ENCODE data around the gene CFAP68. TPM values are rescaled to one million over a fixed set of nuclear protein-coding genes. Genes with fewer than 3 reads are reported as not detected.

CFAP68 gene
- total RNA-seq, 4 donors from 2014 or later: 26.2 to 45.2 (median 29.1) TPM

Other genes with a start within 250 kb of the CFAP68 start
- gene PPP2R1B, start 113.2 kb upstream of the CFAP68 start, total RNA-seq: 10 to 100 TPM; 18.7 to 22.4 (median 20.7) TPM
- 10 to 100 TPM; 24.4 to 38.1 (median 29.0) TPM for gene ALG9, start 8.0 kb upstream of the CFAP68 start, total RNA-seq
- 1 to 10 TPM; 2.9 to 6.2 (median 4.1) TPM for gene FDXACB1, start 376 bp upstream of the CFAP68 start, total RNA-seq
- 100 to 1,000 TPM; 130 to 209 (median 200) TPM for gene CRYAB, start 32.2 kb downstream of the CFAP68 start, total RNA-seq
- gene HSPB2, start 33.2 kb downstream of the CFAP68 start, total RNA-seq: 1 to 10 TPM in 3 of 4 donors, not detected in 1; 1.2 to 6.7 (median 1.5) TPM
- gene C11orf52, start 39.4 kb downstream of the CFAP68 start, total RNA-seq: 10 to 100 TPM in 3 of 4 donors, 1 to 10 TPM in 1; 6.2 to 16.1 (median 12.4) TPM
- 10 to 100 TPM; 13.6 to 21.5 (median 20.3) TPM for gene DIXDC1, start 57.8 kb downstream of the CFAP68 start, total RNA-seq
- 10 to 100 TPM; 18.1 to 32.1 (median 23.8) TPM for gene DLAT, start 145.9 kb downstream of the CFAP68 start, total RNA-seq
- gene PIH1D2, start 194.5 kb downstream of the CFAP68 start, total RNA-seq: 1 to 10 TPM in 2 of 4 donors, under 1 TPM in 2; 0.38 to 2.4 (median 0.90) TPM
- gene NKAPD1, start 194.8 kb downstream of the CFAP68 start, total RNA-seq: 10 to 100 TPM in 3 of 4 donors, 1 to 10 TPM in 1; 8.5 to 15.6 (median 12.3) TPM
- gene TIMM8B, start 207.2 kb downstream of the CFAP68 start, total RNA-seq: 10 to 100 TPM; 12.4 to 49.0 (median 29.9) TPM
- 100 to 1,000 TPM in 2 of 4 donors, 10 to 100 TPM in 2; 60.9 to 142 (median 98.9) TPM for gene SDHD, start 207.3 kb downstream of the CFAP68 start, total RNA-seq